Liver (tissue), 9 donors: ENCODE results near the gene PCMT1. TPM values are rescaled to one million over a fixed set of nuclear protein-coding genes. Genes with fewer than 3 reads are reported as not detected.
A peak's percentile ranks its signal among the peaks of the same experiment; 100 is the strongest.

Experiments
- DNase-seq: peaks from one replicate; pipeline ENCODE4 v3.0.0-alpha.2; 2017; ENCODE audit warnings: low spot score
- H3K27ac ChIP-seq, 2 donors: one replicate each; pipeline ENCODE4 v1.7.0; 2013; ENCODE audit warnings: inconsistent platforms in 2 of 2, low read length in 2 of 2, control low read depth in 1 of 2, low read depth in 1 of 2, mild to moderate bottlenecking in 1 of 2
- H3K27me3 ChIP-seq, 4 donors: one replicate each; pipeline versions ENCODE4 v1.6.1 to v1.7.0; 2013; ENCODE audit warnings: low read length in 3 of 4, inconsistent platforms in 1 of 4, mild to moderate bottlenecking in 1 of 4, moderate library complexity in 1 of 4; ENCODE audit not compliant: control insufficient read depth in 4 of 4, insufficient read depth in 4 of 4
- H3K36me3 ChIP-seq, 4 donors: one replicate each; pipeline versions ENCODE4 v1.6.1 to v1.7.0; 2013; ENCODE audit warnings: low read length in 3 of 4, mild to moderate bottlenecking in 3 of 4, low read depth in 1 of 4, moderate library complexity in 1 of 4; ENCODE audit not compliant: control insufficient read depth in 4 of 4, insufficient read depth in 3 of 4
- H3K4me1 ChIP-seq, 4 donors: one replicate each; pipeline versions ENCODE4 v1.6.1 to v1.7.0; 2013; ENCODE audit warnings: low read length in 3 of 4, mild to moderate bottlenecking in 3 of 4, moderate library complexity in 1 of 4; ENCODE audit not compliant: control insufficient read depth in 4 of 4, insufficient read depth in 4 of 4
- H3K4me3 ChIP-seq, 3 donors: one replicate each; pipeline versions ENCODE4 v1.6.1 to v1.7.0; 2013; ENCODE audit warnings: low read length in 3 of 3, control low read depth in 1 of 3, low read depth in 1 of 3, mild to moderate bottlenecking in 1 of 3
- H3K9ac ChIP-seq, 2 donors: one replicate each; pipeline ENCODE4 v1.7.0; 2013; ENCODE audit warnings: low read length in 2 of 2, mild to moderate bottlenecking in 2 of 2, moderate library complexity in 2 of 2, control low read depth in 1 of 2, low read depth in 1 of 2
- H3K9me3 ChIP-seq, 4 donors: one replicate each; pipeline versions ENCODE4 v1.6.1 to v1.7.0; 2013; ENCODE audit warnings: low read length in 3 of 4; ENCODE audit not compliant: control insufficient read depth in 4 of 4
- ATF3 ChIP-seq: IDR thresholded peaks from 2 replicates; pipeline ENCODE4 v1.6.1; 2016; ENCODE audit warnings: antibody characterized with exemption
- EGR1 ChIP-seq, 2 donors: IDR thresholded peaks; 2 replicates each; pipeline ENCODE4 v1.6.1; 2016 to 2018; ENCODE audit warnings: antibody characterized with exemption in 2 of 2, low read depth in 2 of 2
- FOXA2 ChIP-seq: IDR thresholded peaks from 2 replicates; pipeline ENCODE4 v1.6.1; 2016; ENCODE audit warnings: antibody characterized with exemption
- GABPA ChIP-seq, 2 donors: IDR thresholded peaks in 1 of 2; conservative IDR thresholded peaks in 1 of 2; 2 replicates each; pipeline ENCODE4 v1.6.1; 2016; ENCODE audit warnings: antibody characterized with exemption in 2 of 2, mild to moderate bottlenecking in 1 of 2, moderate library complexity in 1 of 2
- HNF4A ChIP-seq, 2 donors: conservative IDR thresholded peaks; 2 replicates each; pipeline ENCODE4 v1.6.1; 2016; ENCODE audit warnings: antibody characterized with exemption in 2 of 2, mild to moderate bottlenecking in 2 of 2
- HNF4G ChIP-seq: IDR thresholded peaks from 2 replicates; pipeline ENCODE4 v1.6.1; 2016; ENCODE audit warnings: antibody characterized with exemption
- NR2F2 ChIP-seq: IDR thresholded peaks from 2 replicates; pipeline ENCODE4 v1.6.1; 2016; ENCODE audit warnings: antibody characterized with exemption
- RXRA ChIP-seq, 2 donors: IDR thresholded peaks; 2 replicates each; pipeline ENCODE4 v1.6.1; 2017 to 2018; ENCODE audit warnings: antibody characterized with exemption in 2 of 2, mild to moderate bottlenecking in 1 of 2
- SP1 ChIP-seq: IDR thresholded peaks from 2 replicates; pipeline ENCODE4 v1.6.1; 2018; ENCODE audit warnings: antibody characterized with exemption, mild to moderate bottlenecking
- TAF1 ChIP-seq: conservative IDR thresholded peaks from 2 replicates; pipeline ENCODE4 v1.6.1; 2016; ENCODE audit warnings: antibody characterized with exemption, mild to moderate bottlenecking
- YY1 ChIP-seq: IDR thresholded peaks from 2 replicates; pipeline ENCODE4 v1.6.1; 2016; ENCODE audit warnings: antibody characterized with exemption, mild to moderate bottlenecking
- ZBTB33 ChIP-seq: IDR thresholded peaks from 2 replicates; pipeline ENCODE4 v1.6.1; 2016; ENCODE audit warnings: antibody characterized with exemption
- WGBS: extraction: QIAGEN DNeasy Blood & Tissue Kit; methylation state at CpG from one replicate; pipeline ENCODE4 v1.1.7; 2013; 5-methylcytosine and 5-hydroxymethylcytosine counted together
- polyA plus RNA-seq, 2 donors: library from polyadenylated mRNA; stranded (reverse) in 1 of 2; unstranded in 1 of 2; fragments of 200-250 nt in 1 of 2; fragments of >200 nt in 1 of 2; fragmentation: Nextera tagmentation in 1 of 2; extraction: Ambion mirVana in 1 of 2; gene quantifications; one replicate each; pipeline versions ENCODE4 v1.2.1 to v1.2.3, GENCODE V29; 2013 to 2015
- total RNA-seq, 2 donors: library from RNA; depleted of rRNA; stranded (reverse); fragments of >200 nt; gene quantifications; one replicate each; pipeline ENCODE4 v1.2.3, GENCODE V29; 2014
- TF ChIP-seq, protein P1 (sequence below): fragments of 150-350 bp; IDR thresholded peaks from 2 replicates; pipeline ENCODE4 v1.5.1; 2017; ENCODE audit warnings: improper control_type of control experiment, low read depth, low read length; ENCODE audit not compliant: missing input control
- TF ChIP-seq, protein P2 (sequence below): IDR thresholded peaks from 2 replicates; pipeline ENCODE4 v1.6.1; 2016; ENCODE audit warnings: antibody characterized with exemption, mild to moderate bottlenecking
- donor health status: healthy.
- donor health status: healthy.
- donor health status: healthy.
- donor health status: healthy.
- donor health status: healthy.

Gene PCMT1
- total and polyA plus RNA-seq, 4 donors = 56.8 to 78.8 (median 75.0) TPM

DNA sequence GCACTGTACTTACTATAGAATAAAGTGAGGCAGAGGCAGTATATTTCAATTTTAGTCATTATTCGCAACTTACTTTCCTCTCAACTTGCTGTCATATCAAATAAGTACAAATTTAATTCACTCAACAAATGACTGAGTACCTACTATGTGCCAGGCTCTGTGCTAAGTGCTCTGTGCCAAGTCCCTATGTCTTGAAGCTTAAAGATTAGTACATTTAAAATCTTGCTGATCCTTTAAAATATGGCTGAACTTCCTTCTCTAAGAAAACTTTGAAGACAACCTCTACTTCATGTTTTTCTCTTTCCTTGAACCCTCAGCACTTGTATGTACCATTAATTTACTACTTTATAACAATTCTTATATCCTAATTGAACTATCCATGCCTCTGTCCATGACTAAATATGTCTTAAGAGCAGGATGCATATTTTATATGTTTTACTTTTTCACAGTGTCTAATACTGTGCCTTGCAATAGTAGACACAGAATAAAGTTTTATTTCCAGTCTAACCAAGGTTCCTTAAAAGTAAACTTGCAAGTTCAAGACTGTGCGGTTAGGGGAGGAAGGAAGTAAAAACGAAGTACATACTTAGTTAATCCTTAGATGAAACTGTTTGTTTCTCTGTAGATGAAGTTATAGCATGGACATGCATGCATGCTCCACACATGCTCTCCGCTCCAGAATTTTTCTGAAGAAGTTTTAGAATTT lies 21.6 kb upstream of the PCMT1 start:
- TF ChIP-seq SP1 (no peak), YY1 (no peak)
- no peak for DNase-seq
- Histone ChIP-seq H3K27ac (no peak overlapping the region), H3K9ac (no peak overlapping the region), H3K27me3 (no peaks in the 10 kb centered on the region), H3K4me1 (no peaks in the 10 kb centered on the region), H3K36me3 (peaks cover 8 to 40% (median 26%) of the 10 kb centered on the region in 4 donors), H3K9me3 (no peaks in the 10 kb centered on the region), H3K4me3 (no peak overlapping the region)
- 90% methylated on average over 4 of the region's 4 CpGs for WGBS

DNA sequence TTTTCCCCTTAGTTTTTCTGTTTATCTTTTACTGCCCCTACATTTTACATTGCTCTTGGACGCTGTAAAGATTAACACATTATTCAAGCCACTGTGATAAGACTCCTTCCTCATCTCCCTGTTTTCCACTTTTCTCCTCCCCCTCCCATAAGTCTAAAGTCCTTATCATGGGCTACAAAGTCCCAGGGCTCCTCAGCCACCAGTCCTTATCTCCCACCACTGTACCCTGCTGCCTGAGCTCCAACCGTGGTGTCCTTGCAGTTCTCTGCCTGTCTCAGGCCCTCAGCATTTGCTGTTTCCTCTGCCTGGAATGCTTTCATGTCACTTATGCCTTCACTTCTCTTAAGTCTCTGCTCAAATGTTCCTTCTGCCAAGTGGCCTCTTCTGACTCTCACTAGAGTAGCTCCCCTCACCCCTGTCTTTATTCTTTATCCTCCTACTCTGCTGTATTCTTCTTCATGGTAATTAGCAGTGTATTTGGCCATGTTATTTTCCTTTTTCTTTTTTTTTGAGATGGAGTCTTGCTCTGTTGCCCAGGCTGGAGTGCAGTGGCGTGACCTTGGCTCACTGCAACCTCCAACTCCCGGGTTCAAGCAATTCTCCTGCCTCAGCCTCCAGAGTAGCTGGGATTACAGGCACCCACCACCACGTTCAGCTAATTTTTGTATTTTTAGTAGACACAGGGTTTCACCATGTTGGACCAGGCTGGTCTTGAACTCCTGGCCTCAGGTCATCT lies 20.9 kb upstream of the PCMT1 start:
- H3K36me3 ChIP-seq = peaks cover 8 to 43% (median 26%) of the 10 kb centered on the region in 4 donors
- no peak overlapping the region for H3K4me3 ChIP-seq
- no peak overlapping the region for H3K27ac ChIP-seq
- no peak for TF ChIP-seq ATF3
- TF ChIP-seq, protein P1, sequence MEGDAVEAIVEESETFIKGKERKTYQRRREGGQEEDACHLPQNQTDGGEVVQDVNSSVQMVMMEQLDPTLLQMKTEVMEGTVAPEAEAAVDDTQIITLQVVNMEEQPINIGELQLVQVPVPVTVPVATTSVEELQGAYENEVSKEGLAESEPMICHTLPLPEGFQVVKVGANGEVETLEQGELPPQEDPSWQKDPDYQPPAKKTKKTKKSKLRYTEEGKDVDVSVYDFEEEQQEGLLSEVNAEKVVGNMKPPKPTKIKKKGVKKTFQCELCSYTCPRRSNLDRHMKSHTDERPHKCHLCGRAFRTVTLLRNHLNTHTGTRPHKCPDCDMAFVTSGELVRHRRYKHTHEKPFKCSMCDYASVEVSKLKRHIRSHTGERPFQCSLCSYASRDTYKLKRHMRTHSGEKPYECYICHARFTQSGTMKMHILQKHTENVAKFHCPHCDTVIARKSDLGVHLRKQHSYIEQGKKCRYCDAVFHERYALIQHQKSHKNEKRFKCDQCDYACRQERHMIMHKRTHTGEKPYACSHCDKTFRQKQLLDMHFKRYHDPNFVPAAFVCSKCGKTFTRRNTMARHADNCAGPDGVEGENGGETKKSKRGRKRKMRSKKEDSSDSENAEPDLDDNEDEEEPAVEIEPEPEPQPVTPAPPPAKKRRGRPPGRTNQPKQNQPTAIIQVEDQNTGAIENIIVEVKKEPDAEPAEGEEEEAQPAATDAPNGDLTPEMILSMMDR = no peak
- TF ChIP-seq, protein P2, sequence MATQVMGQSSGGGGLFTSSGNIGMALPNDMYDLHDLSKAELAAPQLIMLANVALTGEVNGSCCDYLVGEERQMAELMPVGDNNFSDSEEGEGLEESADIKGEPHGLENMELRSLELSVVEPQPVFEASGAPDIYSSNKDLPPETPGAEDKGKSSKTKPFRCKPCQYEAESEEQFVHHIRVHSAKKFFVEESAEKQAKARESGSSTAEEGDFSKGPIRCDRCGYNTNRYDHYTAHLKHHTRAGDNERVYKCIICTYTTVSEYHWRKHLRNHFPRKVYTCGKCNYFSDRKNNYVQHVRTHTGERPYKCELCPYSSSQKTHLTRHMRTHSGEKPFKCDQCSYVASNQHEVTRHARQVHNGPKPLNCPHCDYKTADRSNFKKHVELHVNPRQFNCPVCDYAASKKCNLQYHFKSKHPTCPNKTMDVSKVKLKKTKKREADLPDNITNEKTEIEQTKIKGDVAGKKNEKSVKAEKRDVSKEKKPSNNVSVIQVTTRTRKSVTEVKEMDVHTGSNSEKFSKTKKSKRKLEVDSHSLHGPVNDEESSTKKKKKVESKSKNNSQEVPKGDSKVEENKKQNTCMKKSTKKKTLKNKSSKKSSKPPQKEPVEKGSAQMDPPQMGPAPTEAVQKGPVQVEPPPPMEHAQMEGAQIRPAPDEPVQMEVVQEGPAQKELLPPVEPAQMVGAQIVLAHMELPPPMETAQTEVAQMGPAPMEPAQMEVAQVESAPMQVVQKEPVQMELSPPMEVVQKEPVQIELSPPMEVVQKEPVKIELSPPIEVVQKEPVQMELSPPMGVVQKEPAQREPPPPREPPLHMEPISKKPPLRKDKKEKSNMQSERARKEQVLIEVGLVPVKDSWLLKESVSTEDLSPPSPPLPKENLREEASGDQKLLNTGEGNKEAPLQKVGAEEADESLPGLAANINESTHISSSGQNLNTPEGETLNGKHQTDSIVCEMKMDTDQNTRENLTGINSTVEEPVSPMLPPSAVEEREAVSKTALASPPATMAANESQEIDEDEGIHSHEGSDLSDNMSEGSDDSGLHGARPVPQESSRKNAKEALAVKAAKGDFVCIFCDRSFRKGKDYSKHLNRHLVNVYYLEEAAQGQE = no peak
- TF ChIP-seq EGR1 (IDR thresholded peaks at IDR 0.05; ENCODE audit: low read depth in 2 of 2) = no peak
- no peak for TF ChIP-seq ZBTB33
- no peak for TF ChIP-seq TAF1
- TF ChIP-seq HNF4A (conservative IDR thresholded peaks at IDR 0.05) = no peak
- TF ChIP-seq FOXA2 = no peak
- TF ChIP-seq GABPA (IDR thresholded peaks at IDR 0.05 in 1 of 2, conservative IDR thresholded peaks at IDR 0.05 in 1 of 2) = no peak
- TF ChIP-seq RXRA (IDR thresholded peaks at IDR 0.05) = no peak
- TF ChIP-seq NR2F2 = no peak
- TF ChIP-seq HNF4G = no peak
- H3K4me1 ChIP-seq = no peaks in the 10 kb centered on the region
- peak; percentile 63 for DNase-seq
- no peaks in the 10 kb centered on the region for H3K27me3 ChIP-seq
- no peak overlapping the region for H3K9ac ChIP-seq
- H3K9me3 ChIP-seq = no peaks in the 10 kb centered on the region
- 88% methylated on average over 5 of the region's 5 CpGs for WGBS
